ENCODE data around the gene SPDEF.

The SPDEF gene

DNA sequence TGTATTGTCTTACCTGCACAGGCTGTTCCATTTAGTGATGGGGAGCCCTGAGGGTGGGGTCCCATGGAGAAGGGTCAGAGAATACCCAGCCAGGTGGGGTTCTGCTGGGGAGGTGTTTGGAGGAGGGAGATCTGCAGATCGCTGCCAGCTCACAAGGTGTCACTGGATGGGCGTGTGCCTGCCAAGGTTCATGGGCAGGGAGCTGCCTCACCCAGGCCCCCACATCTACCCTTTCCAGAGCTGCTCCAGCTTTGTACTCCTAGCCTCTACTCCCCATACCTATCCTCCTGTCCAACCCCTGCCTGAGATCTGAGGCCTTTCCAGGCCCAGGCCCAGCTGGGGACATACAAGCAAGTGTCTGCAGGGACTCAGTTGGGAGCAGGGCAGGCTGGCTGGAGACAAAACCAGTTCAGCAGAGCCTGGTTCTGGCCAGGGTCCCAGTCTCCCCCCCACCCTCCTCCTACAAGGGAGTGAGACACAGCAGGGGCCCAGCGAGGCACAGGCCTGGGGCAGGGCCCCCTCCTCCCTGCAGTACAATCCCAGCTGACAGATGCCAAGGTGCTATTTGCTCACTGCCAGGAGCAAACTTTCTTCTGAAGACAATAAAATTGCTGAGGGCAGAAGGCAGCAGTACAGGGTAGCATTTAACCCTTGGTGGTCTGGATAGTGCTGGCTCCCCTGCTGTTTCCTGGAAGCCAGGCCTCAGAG lies 19.7 kb downstream of the SPDEF start:
- TF ChIP-seq, protein P1, sequence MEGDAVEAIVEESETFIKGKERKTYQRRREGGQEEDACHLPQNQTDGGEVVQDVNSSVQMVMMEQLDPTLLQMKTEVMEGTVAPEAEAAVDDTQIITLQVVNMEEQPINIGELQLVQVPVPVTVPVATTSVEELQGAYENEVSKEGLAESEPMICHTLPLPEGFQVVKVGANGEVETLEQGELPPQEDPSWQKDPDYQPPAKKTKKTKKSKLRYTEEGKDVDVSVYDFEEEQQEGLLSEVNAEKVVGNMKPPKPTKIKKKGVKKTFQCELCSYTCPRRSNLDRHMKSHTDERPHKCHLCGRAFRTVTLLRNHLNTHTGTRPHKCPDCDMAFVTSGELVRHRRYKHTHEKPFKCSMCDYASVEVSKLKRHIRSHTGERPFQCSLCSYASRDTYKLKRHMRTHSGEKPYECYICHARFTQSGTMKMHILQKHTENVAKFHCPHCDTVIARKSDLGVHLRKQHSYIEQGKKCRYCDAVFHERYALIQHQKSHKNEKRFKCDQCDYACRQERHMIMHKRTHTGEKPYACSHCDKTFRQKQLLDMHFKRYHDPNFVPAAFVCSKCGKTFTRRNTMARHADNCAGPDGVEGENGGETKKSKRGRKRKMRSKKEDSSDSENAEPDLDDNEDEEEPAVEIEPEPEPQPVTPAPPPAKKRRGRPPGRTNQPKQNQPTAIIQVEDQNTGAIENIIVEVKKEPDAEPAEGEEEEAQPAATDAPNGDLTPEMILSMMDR (IDR thresholded peaks at IDR 0.05; ENCODE audit: low read depth, low read length) = no peak
- DNase-seq (ENCODE audit: low read depth in 2 of 2) = no peak

DNA sequence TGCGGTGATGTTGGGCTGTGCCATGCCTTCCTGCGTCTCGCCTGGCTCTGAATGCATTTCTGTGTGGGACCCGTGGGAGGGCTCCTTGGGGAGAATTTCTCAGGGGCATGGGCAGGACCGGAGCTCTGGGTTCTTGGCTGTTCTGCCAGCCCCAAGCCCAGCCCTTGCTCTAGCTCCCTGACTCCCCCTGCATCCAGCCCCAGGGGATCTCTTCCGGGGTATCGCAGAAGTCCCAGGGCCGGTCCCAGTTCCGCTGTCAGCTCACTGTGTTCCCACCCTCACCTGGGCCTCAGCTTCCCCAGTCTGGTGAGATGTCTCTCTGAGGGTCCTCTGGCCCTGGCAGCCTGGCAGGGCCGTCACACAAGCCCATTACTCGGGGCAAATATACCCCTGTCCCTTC lies 20.5 kb downstream of the SPDEF start:
- H3K4me3 ChIP-seq (replicated peaks in 1 of 2; ENCODE audit: low read depth in 2 of 2, low read length in 2 of 2) = no peak overlapping the region
- no peak for DNase-seq (ENCODE audit: low read depth in 2 of 2)
- TF ChIP-seq, protein P1 (IDR thresholded peaks at IDR 0.05; ENCODE audit: low read depth, low read length) = no peak

More for the DNA sequence above, 19.7 kb downstream of the SPDEF start:
- no peak overlapping the region for H3K4me3 ChIP-seq (replicated peaks in 1 of 2; ENCODE audit: low read depth in 2 of 2, low read length in 2 of 2)

DNA sequence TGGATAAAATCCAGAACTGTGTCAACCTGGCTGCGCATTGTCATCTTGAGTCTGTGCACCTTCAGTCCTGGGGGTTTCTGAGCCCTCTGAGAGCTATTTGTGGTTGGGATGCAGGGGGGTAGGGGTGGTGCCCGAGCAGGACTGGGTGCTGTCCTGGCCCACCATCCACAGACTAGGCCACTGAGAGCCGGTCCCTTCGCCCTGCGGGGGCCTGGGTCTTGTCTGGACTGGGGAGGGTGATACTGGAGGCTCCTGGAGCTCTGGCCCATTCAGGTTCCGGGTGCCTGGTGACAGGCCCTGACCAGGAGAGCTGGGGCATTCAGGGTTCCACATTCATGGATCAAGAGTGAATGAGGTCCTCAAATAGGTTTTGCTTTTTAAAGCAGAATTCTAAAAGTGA lies 20.9 kb downstream of the SPDEF start:
- H3K4me3 ChIP-seq (replicated peaks in 1 of 2; ENCODE audit: low read depth in 2 of 2, low read length in 2 of 2) = no peak overlapping the region
- no peak for DNase-seq (ENCODE audit: low read depth in 2 of 2)
- TF ChIP-seq, protein P1 (IDR thresholded peaks at IDR 0.05; ENCODE audit: low read depth, low read length) = no peak

DNA sequence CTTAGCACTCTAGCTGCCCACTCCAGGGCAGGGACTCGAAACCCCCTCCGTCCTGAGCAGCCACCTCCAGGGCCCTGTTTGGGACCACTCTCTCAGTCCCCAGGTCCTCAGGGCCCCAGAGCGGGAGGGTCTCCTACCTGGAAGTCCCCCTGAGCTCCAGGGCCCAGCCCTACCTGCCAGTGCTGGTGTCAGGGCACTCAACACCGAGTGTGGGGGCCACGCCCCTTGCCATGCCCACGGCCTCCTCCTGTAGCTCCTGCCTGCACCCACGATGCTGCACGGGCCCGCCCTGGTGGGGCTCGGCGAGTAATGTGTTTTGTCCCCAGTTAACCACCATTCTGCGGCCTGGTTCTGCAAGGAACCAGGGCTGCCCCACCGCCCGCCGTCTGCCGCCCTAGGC lies 21.5 kb downstream of the SPDEF start:
- TF ChIP-seq, protein P1 (IDR thresholded peaks at IDR 0.05; ENCODE audit: low read depth, low read length) = no peak
- no peak overlapping the region for H3K4me3 ChIP-seq (replicated peaks in 1 of 2; ENCODE audit: low read depth in 2 of 2, low read length in 2 of 2)

DNA sequence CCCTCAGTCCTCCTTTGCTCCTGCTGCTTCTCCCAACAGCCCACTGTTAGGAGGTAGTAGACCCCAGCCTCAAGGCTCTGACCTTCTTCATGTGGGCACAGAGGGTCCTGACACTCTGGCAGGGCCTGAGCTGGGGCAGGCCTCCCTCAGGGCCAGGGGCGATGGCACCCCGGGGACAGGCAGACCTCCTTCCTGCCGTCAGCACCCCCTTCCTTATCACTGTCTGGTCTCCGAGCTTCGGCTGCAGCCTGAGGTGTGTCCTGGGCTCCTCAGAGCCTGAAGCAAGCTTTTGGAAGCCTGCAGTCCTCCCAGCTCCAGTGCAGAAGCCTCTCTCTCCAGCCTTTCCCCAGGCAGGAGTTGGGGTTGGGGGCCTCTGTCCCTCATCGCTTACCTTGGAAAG lies 22.0 kb downstream of the SPDEF start:
- DNase-seq (ENCODE audit: low read depth in 2 of 2) = no peak
- TF ChIP-seq, protein P1 (IDR thresholded peaks at IDR 0.05; ENCODE audit: low read depth, low read length) = no peak
- H3K4me3 ChIP-seq (replicated peaks in 1 of 2; ENCODE audit: low read depth in 2 of 2, low read length in 2 of 2) = no peak overlapping the region

More for the DNA sequence above, 21.5 kb downstream of the SPDEF start:
- no peak for DNase-seq (ENCODE audit: low read depth in 2 of 2)

DNA sequence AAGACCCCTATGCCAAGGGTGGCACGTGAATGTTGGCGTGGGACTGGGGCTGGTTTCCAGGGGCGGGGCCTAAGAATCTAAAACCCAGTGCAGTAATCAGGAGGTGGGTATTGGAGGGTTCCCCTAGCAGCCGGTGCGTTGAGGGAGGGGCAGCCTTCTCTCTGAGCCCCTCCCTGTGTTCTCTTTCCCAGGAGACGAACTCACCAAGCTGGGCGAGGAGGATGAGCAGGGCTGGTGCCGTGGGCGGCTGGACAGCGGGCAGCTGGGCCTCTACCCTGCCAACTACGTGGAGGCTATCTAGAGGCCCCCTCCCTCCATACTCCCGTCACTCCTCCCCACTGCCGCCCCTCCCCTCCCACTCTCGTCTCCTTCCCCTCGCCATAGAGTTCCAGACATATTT lies 23.9 kb downstream of the SPDEF start:
- peak overlapping the region in 1 of 2 donors; percentile 41 for H3K4me3 ChIP-seq (replicated peaks in 1 of 2; ENCODE audit: low read depth in 2 of 2, low read length in 2 of 2)

More for the DNA sequence above, 23.9 kb downstream of the SPDEF start:
- DNase-seq (ENCODE audit: low read depth in 2 of 2) = no peak
- TF ChIP-seq, protein P1 (IDR thresholded peaks at IDR 0.05; ENCODE audit: low read depth, low read length) = no peak

All from cardiac fibroblast (primary cell).